ENCODE data around the gene APBA2. TPM values are rescaled to one million over a fixed set of nuclear protein-coding genes. Genes with fewer than 3 reads are reported as not detected.

The APBA2 gene
- total and polyA plus RNA-seq, 2 of the 4 experiments (the other 2 are of a cell fraction): 21.7 to 33.0 TPM

DNA sequence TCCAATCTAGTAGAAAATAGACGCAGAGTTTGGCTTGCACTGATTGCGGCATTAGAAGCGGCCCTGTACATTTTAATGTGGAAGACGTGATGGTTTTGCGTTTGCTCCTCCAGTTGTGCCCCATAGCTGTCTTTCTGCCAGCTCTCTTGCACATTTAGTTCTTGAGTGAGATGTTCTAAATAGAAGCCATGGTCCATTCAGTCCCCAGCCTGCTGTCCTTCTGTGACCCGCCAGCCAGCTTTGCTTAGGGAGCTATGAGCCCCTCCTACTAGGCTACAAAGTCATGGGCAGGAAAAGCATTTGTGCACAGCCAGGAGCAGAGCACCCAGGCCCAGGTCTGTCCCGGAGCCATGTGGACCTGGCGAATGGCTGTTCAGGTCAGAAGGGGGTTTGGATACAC lies 50.3 kb downstream of the APBA2 start:
- H2BK120ac ChIP-seq (ENCODE audit: low read depth, low read length): no peak overlapping the region
- ATAC-seq (ENCODE audit: low read depth): no peak
- POLR2A ChIA-PET (ENCODE audit: unreplicated experiment): no interaction called here
- 92% methylated on average over 6 of the region's 8 CpGs; no CpG with 5 or more reads in 1 of the 2 experiments for WGBS, 2 experiments (ENCODE audit: extremely low coverage in 2 of 2, insufficient read length in 1 of 2)
- no peak overlapping the region for H2AFZ ChIP-seq (replicated peaks; ENCODE audit: low read length, poor library complexity)
- intact Hi-C loops (cut with micrococcal nuclease): no loop called here
- H3K18ac ChIP-seq (ENCODE audit: low read depth, low read length): no peak overlapping the region
- no peak overlapping the region for H2AK5ac ChIP-seq (ENCODE audit: low read depth, low read length)
- H3K4me2 ChIP-seq (ENCODE audit: low read depth, low read length): no peak overlapping the region
- H4K8ac ChIP-seq (ENCODE audit: low read depth in 2 of 2, low read length in 2 of 2): no peak overlapping the region
- H3K9me1 ChIP-seq (ENCODE audit: insufficient read depth, low read length): peaks cover 18% of the 10 kb centered on the region; the same call in 1 of the 2 replicates
- no peak overlapping the region for H4K5ac ChIP-seq (ENCODE audit: low read depth, low read length)
- no peak overlapping the region for H3K4ac ChIP-seq (ENCODE audit: low read depth, low read length)
- no peaks in the 10 kb centered on the region for H3K4me1 ChIP-seq (ENCODE audit: control insufficient read depth, insufficient read depth, low read length)
- no peak overlapping the region for H3K9ac ChIP-seq (ENCODE audit: low read depth, low read length)
- no peaks in the 10 kb centered on the region for H3K27me3 ChIP-seq (ENCODE audit: control insufficient read depth, insufficient read depth, low read length)
- peaks cover 2% of the 10 kb centered on the region for H3K9me3 ChIP-seq (ENCODE audit: control insufficient read depth, insufficient read depth, low read length)
- H4K20me1 ChIP-seq (ENCODE audit: insufficient read depth, low read length): peaks cover 15% of the 10 kb centered on the region
- DNase-seq: no peak
- H2BK20ac ChIP-seq (ENCODE audit: low read depth, low read length): no peak overlapping the region
- H3K36me3 ChIP-seq (ENCODE audit: control insufficient read depth, insufficient read depth, low read length): no peaks in the 10 kb centered on the region
- H2AK9ac ChIP-seq (replicated peaks; ENCODE audit: low read depth, low read length, poor library complexity): no peak overlapping the region
- in situ Hi-C loops (cut with MboI; ENCODE audit: low sequenced_read_pairs): no loop called here
- H2BK15ac ChIP-seq (ENCODE audit: low read depth, low read length): no peak overlapping the region
- H3K23ac ChIP-seq (ENCODE audit: low read depth, low read length): no peak overlapping the region
- TF ChIP-seq MAFK (IDR thresholded peaks at IDR 0.05; ENCODE audit: low read depth, low read length) (no peak), MXI1 (IDR thresholded peaks at IDR 0.05; ENCODE audit: borderline replicate concordance, low read depth, low read length) (no peak), USF2 (IDR thresholded peaks at IDR 0.05; ENCODE audit: low read depth, low read length) (no peak), CTCF (conservative IDR thresholded peaks at IDR 0.05; ENCODE audit: low read depth, low read length) (no peak), BHLHE40 (IDR thresholded peaks at IDR 0.05; ENCODE audit: low read depth, low read length) (no peak), POLR2A (IDR thresholded peaks at IDR 0.05; ENCODE audit: low read depth, low read length) (no peak), CEBPB (IDR thresholded peaks at IDR 0.05; ENCODE audit: low read depth, low read length) (no peak), CHD1 (IDR thresholded peaks at IDR 0.05; ENCODE audit: low read depth, low read length) (no peak), MAZ (IDR thresholded peaks at IDR 0.05; ENCODE audit: borderline replicate concordance, low read depth, low read length) (no peak), RCOR1 (IDR thresholded peaks at IDR 0.05; ENCODE audit: insufficient replicate concordance, low read length) (no peak), NFE2L2 (IDR thresholded peaks at IDR 0.05; ENCODE audit: low read depth, low read length) (no peak), RAD21 (IDR thresholded peaks at IDR 0.05; ENCODE audit: low read length) (no peak)
- TF ChIP-seq, protein P1, sequence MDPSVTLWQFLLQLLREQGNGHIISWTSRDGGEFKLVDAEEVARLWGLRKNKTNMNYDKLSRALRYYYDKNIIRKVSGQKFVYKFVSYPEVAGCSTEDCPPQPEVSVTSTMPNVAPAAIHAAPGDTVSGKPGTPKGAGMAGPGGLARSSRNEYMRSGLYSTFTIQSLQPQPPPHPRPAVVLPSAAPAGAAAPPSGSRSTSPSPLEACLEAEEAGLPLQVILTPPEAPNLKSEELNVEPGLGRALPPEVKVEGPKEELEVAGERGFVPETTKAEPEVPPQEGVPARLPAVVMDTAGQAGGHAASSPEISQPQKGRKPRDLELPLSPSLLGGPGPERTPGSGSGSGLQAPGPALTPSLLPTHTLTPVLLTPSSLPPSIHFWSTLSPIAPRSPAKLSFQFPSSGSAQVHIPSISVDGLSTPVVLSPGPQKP (IDR thresholded peaks at IDR 0.05; ENCODE audit: borderline replicate concordance, low read depth, low read length): no peak
- H3K27ac ChIP-seq (ENCODE audit: insufficient read depth, low read length): no peak overlapping the region
- H4K91ac ChIP-seq (ENCODE audit: insufficient read depth, low read depth, low read length): no peak overlapping the region
- BruUV-seq (replicated peaks): no TSS peak
- peaks cover 8 to 42% of the 10 kb centered on the region in 2 experiments for H3K79me1 ChIP-seq (ENCODE audit: low read depth in 1 of 2, low read length in 2 of 2)
- H2BK5ac ChIP-seq (ENCODE audit: low read depth, low read length, poor library complexity, severe bottlenecking): no peak overlapping the region
- H3K4me3 ChIP-seq (ENCODE audit: insufficient read depth, low read depth, low read length): no peak overlapping the region
- dilution Hi-C loops (cut with HindIII; ENCODE audit: low sequenced_read_pairs, unreplicated experiment): no loop called here
- H3K14ac ChIP-seq (replicated peaks; ENCODE audit: low read depth, low read length): no peak overlapping the region
- CTCF ChIA-PET: interaction anchor here (1.4 kb wide), 1 partner anchor 12 kb away, joined by 3 read pairs; no protein-coding TSS in a partner anchor
- H3K56ac ChIP-seq (ENCODE audit: extremely low read depth, insufficient read depth, low read length): no peak overlapping the region
